Measurements from ENCODE around the gene POLR2H.

DNA sequence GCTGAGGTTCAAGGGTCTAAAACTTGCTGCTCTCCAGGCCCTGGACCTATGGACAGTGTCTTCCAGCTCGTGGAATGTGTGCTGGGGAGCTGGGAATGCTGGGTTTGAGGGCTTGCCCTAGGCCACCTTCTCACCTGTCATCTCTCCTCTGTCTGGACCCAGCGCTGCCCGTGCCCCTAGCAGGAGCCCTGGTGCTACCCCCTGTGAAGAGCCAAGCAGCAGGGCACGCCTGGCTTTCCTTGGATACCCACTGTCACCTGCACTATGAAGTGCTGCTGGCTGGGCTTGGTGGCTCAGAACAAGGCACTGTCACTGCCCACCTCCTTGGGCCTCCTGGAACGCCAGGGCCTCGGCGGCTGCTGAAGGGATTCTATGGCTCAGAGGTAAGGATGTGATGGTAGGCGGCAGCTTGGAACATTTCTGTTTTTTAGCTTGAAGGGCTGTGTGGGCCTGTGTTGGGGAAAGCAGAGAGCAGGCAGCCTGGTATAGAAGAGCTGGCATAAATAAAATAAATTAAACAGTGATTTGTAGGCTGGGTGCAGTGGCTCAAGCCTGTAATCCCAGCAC lies 23.4 kb downstream of the POLR2H start:
- TF ChIP-seq, protein P1, sequence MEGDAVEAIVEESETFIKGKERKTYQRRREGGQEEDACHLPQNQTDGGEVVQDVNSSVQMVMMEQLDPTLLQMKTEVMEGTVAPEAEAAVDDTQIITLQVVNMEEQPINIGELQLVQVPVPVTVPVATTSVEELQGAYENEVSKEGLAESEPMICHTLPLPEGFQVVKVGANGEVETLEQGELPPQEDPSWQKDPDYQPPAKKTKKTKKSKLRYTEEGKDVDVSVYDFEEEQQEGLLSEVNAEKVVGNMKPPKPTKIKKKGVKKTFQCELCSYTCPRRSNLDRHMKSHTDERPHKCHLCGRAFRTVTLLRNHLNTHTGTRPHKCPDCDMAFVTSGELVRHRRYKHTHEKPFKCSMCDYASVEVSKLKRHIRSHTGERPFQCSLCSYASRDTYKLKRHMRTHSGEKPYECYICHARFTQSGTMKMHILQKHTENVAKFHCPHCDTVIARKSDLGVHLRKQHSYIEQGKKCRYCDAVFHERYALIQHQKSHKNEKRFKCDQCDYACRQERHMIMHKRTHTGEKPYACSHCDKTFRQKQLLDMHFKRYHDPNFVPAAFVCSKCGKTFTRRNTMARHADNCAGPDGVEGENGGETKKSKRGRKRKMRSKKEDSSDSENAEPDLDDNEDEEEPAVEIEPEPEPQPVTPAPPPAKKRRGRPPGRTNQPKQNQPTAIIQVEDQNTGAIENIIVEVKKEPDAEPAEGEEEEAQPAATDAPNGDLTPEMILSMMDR (IDR thresholded peaks at IDR 0.05): no peak
- no peak for TF ChIP-seq POLR2AphosphoS5 (IDR thresholded peaks at IDR 0.05; ENCODE audit: low read depth, low read length)

All from Panc1 (cell line).